GM19238 (cell line): ENCODE measurements around the gene EIF2S3.
"Not testable (repeated sequence)": the region's sequence is repeated elsewhere in the genome, so short reads cannot be mapped to it uniquely, and the experiment has no call there.

Source experiments
- DNase-seq: peaks from one replicate; pipeline ENCODE4 v3.0.0; 2011; ENCODE audit warnings: low spot score; ENCODE audit not compliant: insufficient read length

The EIF2S3 gene

GRCh38 chrX:24054182-24055042 is at the start of gene EIF2S3:
EIF2S3 (plus strand) TSS chrX:24054956; CDS start chrX:24054969, 13 bp downstream.
- DNase-seq = peak; percentile 67

DNA sequence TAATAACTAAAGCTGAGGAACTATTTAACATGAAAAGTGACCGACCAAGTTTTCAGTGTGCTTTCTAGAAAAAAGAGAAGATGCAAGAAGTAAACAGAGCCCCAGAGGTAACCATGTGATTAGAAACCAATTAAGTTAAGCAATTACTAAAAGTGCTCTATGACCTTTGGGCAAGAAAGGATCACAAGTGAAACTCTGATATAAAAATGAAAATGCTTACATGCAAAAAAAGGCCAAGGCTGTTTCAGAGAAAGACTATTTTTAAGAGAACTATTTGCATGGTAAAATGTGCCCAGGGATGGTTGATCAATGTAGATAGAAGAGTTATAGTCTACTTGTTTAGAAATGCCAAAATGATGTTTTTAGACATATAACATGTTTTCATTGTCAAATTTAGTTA is 49.7 kb upstream of the EIF2S3 start:
- DNase-seq = no peak

DNA sequence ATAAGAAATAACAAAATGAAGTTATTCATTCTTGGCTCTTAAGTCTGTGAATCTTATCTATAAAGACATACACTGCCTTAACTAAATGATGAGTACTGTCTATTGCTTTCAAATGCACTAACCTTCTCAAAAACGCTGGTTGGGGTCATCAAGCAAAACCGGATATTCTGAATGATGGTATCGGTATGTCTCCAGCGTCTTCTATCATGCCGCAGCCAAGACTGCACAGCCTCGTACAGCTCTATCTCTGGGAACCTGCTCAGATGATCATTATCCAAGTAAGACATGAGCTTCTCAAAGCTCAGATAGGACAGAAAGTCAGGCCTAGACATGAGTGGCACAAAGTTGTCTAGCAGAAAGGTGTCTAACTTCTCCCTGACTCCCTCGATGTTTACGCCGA is 48.9 kb upstream of the EIF2S3 start:
- DNase-seq = no peak

- no peak for DNase-seq
Observed at GRCh38 chrX:24012266-24012665, 42.5 kb upstream of the EIF2S3 start.

DNA sequence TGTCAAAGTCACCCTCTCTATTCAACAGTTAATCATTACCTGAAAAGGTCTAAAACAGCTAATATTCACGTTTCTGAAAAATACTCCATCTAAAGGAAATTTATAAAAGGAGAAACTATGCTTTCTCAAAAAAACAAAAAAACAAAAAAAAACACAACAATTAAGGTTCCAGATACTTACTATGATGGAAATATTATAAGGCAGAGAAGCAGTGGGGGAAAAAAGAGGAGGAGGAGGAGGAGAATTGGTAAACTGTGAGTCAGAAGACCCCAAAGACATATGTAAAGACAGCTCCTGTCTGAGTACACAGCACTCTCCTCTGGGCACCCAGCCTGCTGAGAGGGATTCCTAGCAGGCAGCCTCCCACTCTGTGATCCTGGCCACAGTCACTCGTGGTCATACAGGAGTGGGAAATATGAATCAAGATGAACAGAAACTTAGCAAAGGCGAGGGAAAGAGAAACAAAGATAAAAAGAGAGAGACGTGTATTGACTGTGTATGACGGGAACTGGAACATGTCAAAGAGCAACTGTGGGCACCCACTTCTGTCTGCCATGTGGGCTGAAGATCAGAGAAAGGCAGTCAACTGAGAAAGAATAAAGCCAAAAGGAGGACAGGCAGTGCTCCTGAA is 40.3 kb upstream of the EIF2S3 start:
- no peak for DNase-seq

DNA sequence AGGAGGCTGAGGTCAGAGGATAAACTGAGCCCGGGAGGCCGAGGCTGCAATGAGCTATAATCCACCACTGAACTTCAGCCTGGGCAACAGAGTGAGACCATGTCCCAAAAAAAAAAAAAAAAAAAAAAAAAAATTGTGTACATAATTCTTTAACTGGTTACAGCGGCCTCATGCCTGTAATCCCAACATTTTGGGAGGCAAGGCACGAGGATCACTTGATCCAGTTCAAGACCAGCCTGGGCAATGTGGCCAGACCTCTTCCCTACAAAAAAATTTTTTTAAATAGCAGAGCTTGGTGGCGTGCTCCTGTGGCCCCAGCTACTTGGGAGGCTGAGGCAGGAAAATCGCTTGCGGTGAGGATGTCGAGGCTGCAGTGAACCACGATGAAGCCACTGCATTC is 37.1 kb upstream of the EIF2S3 start:
- DNase-seq = no peak

DNA sequence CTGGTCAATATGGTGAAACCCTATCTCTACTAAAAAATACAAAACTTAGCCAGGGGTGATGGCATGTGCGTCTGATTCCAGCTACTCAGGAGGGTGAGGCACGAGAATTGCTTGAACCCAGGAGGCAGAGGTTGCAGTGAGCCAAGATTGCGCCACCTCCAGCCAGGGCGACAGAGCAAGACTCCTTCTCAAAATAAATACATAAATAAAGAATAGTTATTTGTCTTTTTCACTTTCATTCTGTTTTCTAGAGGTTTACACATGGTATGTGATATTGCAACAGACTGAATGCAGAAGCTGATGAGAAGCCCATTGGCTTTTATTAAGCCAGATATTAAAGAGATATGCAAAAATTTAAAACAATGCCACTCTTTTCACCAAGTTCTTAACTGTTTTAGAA is 35.9 kb upstream of the EIF2S3 start:
- DNase-seq = no peak

DNA sequence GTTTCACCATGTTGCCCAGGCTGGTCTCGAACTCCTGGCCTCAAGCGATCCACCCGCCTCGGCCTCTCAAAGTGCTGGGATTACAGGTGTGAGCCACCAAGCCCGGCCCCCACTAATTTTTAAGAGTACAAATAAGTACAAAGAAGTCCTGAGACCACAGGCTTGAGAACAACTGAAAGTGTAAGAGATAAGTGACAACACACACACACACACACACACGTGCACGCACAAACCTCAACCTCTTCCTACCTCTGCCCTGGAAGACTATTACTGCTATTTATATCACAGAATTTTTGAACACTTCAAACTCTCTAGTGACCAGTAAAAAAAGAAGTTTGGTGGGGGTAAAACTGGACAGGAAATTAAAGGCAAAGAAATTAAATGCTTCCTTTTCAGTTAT is 35.3 kb upstream of the EIF2S3 start:
- no peak for DNase-seq

DNA sequence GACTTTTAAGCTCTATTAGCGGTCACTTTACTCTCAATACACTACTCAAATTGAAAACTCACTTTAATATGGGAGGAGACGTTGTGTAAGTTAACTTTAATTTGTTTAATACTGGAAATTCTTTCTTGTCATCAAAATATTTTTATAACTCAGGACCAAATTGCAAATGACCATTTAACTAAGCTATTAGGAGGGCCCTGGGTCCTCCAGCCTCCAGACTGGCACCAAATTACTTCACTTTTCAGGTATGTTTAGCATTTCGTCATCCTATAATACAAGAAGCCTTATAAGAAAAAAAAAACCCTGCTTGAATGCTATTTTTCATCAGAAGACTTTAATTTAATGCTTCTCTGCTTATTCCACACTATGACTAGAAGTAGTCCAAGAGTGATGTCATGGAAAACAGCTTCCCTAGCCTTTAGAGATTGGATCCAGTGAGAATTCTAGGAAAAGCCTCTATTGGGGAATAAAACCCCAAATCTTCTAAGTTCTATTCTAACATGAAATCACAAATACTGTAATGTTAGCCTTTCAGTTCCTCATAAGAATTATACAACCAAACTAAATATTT is 34.4 kb upstream of the EIF2S3 start:
- no peak for DNase-seq

DNA sequence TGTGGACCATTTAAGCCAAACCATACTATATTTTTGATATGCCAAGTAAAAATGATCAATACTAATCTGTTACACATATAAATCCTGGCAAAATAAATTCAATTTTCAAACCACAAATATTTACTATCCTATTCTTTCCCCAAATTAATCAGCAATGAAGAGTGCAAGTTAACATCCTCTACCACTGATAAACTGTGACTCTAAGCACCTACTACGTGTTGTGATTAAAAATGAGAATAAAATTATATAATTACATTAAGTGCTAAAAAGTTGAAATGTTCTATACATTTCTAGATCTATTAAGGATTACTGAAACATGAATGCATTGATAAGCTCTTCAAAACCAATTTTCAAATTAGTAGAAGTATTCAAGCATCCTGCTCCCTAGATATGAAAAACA is 31.2 kb upstream of the EIF2S3 start:
- no peak for DNase-seq

DNA sequence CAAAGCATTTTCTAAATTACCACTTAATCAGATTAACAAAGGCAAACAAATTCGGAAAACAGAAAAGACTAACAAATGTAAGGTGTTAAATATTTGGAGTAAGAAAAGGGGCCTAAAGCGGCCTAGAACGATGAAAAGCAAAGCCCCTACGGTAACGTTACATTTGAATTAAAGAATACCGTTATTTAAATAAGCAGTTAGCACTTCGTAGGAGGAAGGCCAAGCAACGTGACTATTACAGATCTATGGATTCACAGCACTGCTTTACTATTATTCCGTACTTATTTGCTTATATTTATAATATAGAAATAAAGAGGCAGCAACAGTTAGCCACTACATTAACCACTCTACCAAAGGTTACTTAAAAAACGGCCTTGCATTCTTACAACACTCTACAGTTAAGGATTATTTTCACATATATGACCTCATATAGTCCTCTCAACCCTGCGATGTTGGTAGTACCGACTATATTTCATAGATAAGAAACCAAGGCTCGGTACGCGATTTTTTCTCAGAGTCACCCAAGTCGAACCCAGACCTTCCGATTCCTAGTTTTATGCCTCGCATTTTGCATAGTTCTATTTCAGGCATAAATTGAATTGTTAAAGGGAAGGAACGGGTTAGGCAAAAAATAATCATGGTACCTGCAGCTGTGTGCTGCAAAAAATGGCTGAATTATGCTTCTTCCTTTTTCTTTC is 30.6 kb upstream of the EIF2S3 start:
- no peak for DNase-seq

GRCh38 chrX:24024819-24025740 is 29.7 kb upstream of the EIF2S3 start:
- DNase-seq = peak; percentile 68

GRCh38 chrX:24025741-24026403 is 28.9 kb upstream of the EIF2S3 start:
- DNase-seq = no peak

DNA sequence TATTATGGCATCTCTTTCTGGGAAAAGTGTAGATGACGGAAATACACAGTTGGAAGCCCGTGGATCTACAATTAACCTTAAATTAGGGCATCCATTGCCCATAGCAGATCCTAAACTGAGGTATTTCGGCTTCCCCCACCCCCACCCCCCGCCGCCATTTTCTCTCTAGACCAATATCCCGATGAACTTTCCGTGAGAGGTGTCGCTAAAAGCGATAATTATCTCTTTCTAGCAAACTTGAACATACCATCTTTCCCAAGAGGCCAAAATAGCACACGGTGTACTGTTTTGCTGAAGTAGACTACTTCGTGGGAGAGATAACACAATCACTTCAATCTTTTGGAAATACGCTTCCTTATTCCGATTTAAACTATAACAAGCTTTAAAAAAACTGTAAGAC is 28.3 kb upstream of the EIF2S3 start:
- no peak for DNase-seq

DNA sequence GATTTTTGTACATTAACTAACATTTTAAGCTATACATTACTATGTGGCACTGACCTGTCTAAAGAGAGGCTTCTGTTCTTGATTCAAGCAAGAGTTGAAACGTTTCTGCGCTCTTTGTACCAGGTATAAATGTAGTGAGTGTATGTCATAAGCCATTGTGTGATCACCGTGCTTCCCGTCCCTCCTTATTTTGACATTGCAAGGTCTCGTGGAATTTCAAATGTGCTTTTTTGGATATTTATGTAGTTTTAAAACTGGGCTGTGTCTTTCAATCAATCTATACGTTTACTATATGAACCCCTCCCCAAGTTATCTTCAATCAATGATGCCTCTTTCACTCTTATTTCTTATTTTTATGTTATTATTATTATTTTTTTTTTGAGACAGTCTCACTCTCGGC is 27.7 kb upstream of the EIF2S3 start, which contains the start of gene KLHL15:
Gene KLHL15, minus strand, starts transcription at position 101 of the 400 bp plus-strand sequence. CDS start 20,493 bp downstream, outside the sequence.
- no peak for DNase-seq

DNA sequence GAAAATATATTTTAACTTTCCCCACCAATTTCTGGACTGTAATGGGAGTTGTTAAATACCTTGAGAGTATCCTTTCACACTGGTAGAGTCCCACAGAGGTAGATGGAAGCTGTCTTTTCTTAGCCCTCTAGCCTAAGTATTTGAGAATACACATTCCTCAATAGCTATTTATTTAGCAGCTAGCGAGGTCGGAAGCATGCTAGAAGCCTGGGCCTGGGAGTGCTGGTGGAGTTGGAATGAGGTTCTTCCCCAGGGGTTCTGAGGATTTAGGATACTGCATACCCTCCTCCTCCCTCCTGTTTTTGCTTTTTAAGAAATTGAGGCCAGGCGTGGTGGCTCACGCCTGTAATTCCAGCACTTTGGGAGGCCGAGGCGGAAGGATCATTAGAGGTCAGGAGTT is 26.8 kb upstream of the EIF2S3 start:
- DNase-seq = no peak

- DNase-seq = no peak
Observed at GRCh38 chrX:24030597-24030996, 24.2 kb upstream of the EIF2S3 start.

GRCh38 chrX:24034485-24034884 is 20.3 kb upstream of the EIF2S3 start:
- DNase-seq = no peak

DNA sequence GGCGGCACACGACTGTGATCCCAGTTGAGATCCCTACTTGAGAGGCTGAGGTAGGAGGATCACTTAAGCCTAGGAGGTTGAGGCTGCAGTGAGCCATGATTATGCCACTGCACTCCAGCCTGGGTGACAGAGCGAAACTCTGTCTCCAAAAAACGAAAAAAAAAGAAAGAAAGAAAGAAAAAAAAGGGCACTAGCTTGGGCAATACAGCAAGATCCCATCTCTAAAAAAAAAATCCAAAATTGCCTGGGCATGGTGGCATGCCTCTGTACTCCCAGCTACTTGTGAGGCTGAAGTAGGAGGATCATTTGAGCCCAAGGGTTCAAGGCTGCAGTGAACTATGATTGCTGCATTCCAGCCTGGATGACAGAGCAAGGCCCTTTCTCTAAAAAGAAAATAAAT is 17.0 kb upstream of the EIF2S3 start:
- DNase-seq = no peak

DNA sequence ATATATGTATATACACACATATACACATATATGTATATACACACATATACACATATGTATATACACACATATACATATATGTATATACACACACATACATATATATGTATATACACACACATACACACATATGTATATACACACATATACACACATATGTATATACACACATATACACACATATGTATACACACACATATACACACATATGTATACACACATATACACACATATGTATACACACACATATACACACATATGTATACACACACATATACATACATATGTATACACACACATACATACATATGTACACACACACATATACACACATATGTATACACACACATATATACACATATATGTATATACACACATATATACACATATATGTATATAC is 8.7 kb upstream of the EIF2S3 start:
- not testable (repeated sequence) for DNase-seq
